CD8-positive, alpha-beta memory T cell (primary cell): ENCODE results near the gene GC. TPM values are rescaled to one million over a fixed set of nuclear protein-coding genes. Genes with fewer than 3 reads are reported as not detected.

Source experiments
- CTCF ChIA-PET: fragments of 350-600 bp; sonication (Branson Sonifier 250); formaldehyde crosslinking; loops from one replicate; lab custom pipeline; 2021; ENCODE audit warnings: antibody characterized with exemption; lab: Charles Lee
- POLR2A ChIA-PET: fragments of 350-600 bp; sonication (Branson Sonifier 250); formaldehyde crosslinking; loops from one replicate; lab custom pipeline; 2021; ENCODE audit warnings: antibody characterized with exemption; lab: Charles Lee
- DNase-seq, 5 donors: peaks; one replicate each; pipeline versions ENCODE4 v3.0.0 to v3.0.0-alpha.2; 2020 to 2022; ENCODE audit warnings: mixed read lengths in 1 of 5
- H3K27ac ChIP-seq: one replicate; pipeline ENCODE4 v1.7.0; 2013; ENCODE audit warnings: low read depth, mild to moderate bottlenecking, low read length, moderate library complexity
- H3K27me3 ChIP-seq: 2 replicates; pipeline ENCODE4 v1.7.0; 2013; ENCODE audit warnings: low read length, mild to moderate bottlenecking; ENCODE audit not compliant: insufficient read depth, poor library complexity, severe bottlenecking
- H3K36me3 ChIP-seq: 2 replicates; pipeline ENCODE4 v1.7.0; 2013; ENCODE audit warnings: mild to moderate bottlenecking, low read length, moderate library complexity; ENCODE audit not compliant: insufficient read depth
- H3K4me1 ChIP-seq: 2 replicates; pipeline ENCODE4 v1.7.0; 2013; ENCODE audit warnings: mild to moderate bottlenecking, low read length, moderate library complexity; ENCODE audit not compliant: insufficient read depth
- H3K4me3 ChIP-seq: 2 replicates; pipeline ENCODE4 v1.7.0; 2013; ENCODE audit warnings: mild to moderate bottlenecking, low read length
- H3K9me3 ChIP-seq: 2 replicates; pipeline ENCODE4 v1.7.0; 2013; ENCODE audit warnings: mild to moderate bottlenecking, low read length
- H3K27ac Mint-ChIP-seq, 8 donors: one replicate each; pipeline ENCODE4 v1.8.0; 2020 to 2021; ENCODE audit warnings: mixed read lengths in 8 of 8, mild to moderate bottlenecking in 6 of 8, inconsistent platforms in 3 of 8, moderate library complexity in 3 of 8
- H3K27me3 Mint-ChIP-seq, 2 donors: one replicate each; pipeline ENCODE4 v1.8.0; 2020 to 2021; ENCODE audit warnings: mixed read lengths in 2 of 2, mild to moderate bottlenecking in 1 of 2, moderate library complexity in 1 of 2
- H3K36me3 Mint-ChIP-seq, 3 donors: one replicate each; pipeline ENCODE4 v1.8.0; 2020 to 2021; ENCODE audit warnings: mixed read lengths in 3 of 3, inconsistent platforms in 1 of 3, mild to moderate bottlenecking in 1 of 3
- H3K4me1 Mint-ChIP-seq, 3 donors: one replicate each; pipeline ENCODE4 v1.8.0; 2020 to 2021; ENCODE audit warnings: mixed read lengths in 3 of 3, inconsistent platforms in 1 of 3, mild to moderate bottlenecking in 1 of 3
- H3K4me3 Mint-ChIP-seq, 7 donors: one replicate each; pipeline ENCODE4 v1.8.0; 2020 to 2021; ENCODE audit warnings: mixed read lengths in 7 of 7, mild to moderate bottlenecking in 6 of 7, moderate library complexity in 4 of 7, inconsistent platforms in 2 of 7
- H3K9me3 Mint-ChIP-seq, 5 donors: one replicate each; pipeline ENCODE4 v1.8.0; 2020 to 2022; ENCODE audit warnings: mixed read lengths in 5 of 5, mild to moderate bottlenecking in 3 of 5, moderate library complexity in 2 of 5, inconsistent platforms in 1 of 5
- polyA plus RNA-seq: library from polyadenylated mRNA; unstranded; fragments of 300-500 nt; fragmentation: Illumina TruSeq; gene quantifications from one replicate; pipeline ENCODE4 v1.2.3, GENCODE V29; 2021
- total RNA-seq, 2 experiments: library from RNA; stranded (reverse); gene quantifications; one replicate each; pipeline ENCODE4 v1.2.3, GENCODE V29; 2021

The GC gene
- total and polyA plus RNA-seq, 3 experiments from 2014 or later = not detected

DNA sequence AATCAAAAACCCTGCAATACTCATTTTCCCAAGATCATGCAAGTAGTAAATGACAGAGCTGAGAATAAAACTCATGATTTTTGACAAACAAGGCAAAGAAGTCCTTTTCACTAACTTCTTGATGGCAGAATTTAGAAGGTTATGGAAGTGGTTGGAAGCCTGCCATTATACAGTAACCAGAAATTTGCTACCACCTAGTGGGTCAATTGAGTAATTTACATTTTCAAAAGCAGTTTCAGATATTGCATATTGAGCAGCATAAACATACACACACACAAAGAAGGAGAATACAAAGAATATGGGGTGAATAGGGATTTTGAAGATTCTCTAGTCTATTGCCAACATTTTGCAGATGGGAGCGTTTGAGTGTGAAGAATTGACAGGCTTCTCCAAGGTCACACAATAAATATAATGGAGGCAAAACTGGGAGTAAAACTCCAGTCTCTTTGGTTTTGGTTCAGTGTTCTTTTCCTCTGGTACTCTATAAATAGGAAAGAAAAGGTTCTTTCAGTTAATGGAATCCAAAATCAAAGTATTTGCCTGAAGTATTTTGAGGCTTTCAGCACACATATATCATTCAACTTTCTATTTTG, 70.2 kb downstream of the GC start:
- CTCF ChIA-PET = no interaction called here
- no peaks in the 10 kb centered on the region for H3K27me3 ChIP-seq
- no peaks in the 10 kb centered on the region for H3K9me3 ChIP-seq
- H3K4me1 ChIP-seq = no peaks in the 10 kb centered on the region
- DNase-seq = peak in 2 of 5 donors; percentile 7 to 11
- no peaks in the 10 kb centered on the region for H3K36me3 Mint-ChIP-seq
- H3K4me3 Mint-ChIP-seq = no peak overlapping the region
- H3K27ac ChIP-seq = no peak overlapping the region
- H3K9me3 Mint-ChIP-seq = no peaks in the 10 kb centered on the region
- H3K4me3 ChIP-seq = no peak overlapping the region
- no peaks in the 10 kb centered on the region for H3K36me3 ChIP-seq
- H3K27ac Mint-ChIP-seq = no peak overlapping the region
- POLR2A ChIA-PET = no interaction called here
- no peaks in the 10 kb centered on the region for H3K27me3 Mint-ChIP-seq
- H3K4me1 Mint-ChIP-seq = no peaks in the 10 kb centered on the region

DNA sequence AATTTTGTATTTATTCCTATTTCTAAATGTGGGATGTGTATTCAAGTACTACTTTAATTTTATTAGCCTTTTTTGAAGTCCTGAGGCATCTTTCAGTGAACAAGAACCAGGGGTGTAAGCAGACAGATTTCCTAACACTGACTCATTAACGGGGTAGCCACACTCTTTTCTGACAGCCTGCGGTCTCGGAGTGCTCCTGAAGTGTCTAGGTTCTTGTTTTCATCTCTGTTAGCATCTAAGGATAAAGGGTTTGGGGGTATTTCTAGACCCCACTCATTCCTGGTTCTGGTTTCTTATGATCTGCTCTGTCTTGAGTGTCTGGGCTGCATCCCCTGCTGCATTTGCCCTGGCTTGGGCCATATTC, 71.9 kb downstream of the GC start:
- H3K36me3 ChIP-seq = no peaks in the 10 kb centered on the region
- no peaks in the 10 kb centered on the region for H3K27me3 ChIP-seq
- DNase-seq = no peak
- H3K27ac ChIP-seq = no peak overlapping the region
- H3K4me1 Mint-ChIP-seq = no peaks in the 10 kb centered on the region
- peak overlapping the region in 1 of 8 donors; percentile 23 for H3K27ac Mint-ChIP-seq
- no peaks in the 10 kb centered on the region for H3K36me3 Mint-ChIP-seq
- ChIA-PET POLR2A (no interaction called here), CTCF (interaction anchor here (0.9 to 1.4 kb wide), 2 partner anchors 528 to 757 kb away, joined by 3 read pairs; no protein-coding TSS in a partner anchor)
- no peak overlapping the region for H3K4me3 ChIP-seq
- H3K27me3 Mint-ChIP-seq = peaks cover 3 to 4% of the 10 kb centered on the region in 2 donors
- no peak overlapping the region for H3K4me3 Mint-ChIP-seq
- H3K9me3 ChIP-seq = no peaks in the 10 kb centered on the region
- H3K4me1 ChIP-seq = no peaks in the 10 kb centered on the region
- H3K9me3 Mint-ChIP-seq = no peaks in the 10 kb centered on the region

DNA sequence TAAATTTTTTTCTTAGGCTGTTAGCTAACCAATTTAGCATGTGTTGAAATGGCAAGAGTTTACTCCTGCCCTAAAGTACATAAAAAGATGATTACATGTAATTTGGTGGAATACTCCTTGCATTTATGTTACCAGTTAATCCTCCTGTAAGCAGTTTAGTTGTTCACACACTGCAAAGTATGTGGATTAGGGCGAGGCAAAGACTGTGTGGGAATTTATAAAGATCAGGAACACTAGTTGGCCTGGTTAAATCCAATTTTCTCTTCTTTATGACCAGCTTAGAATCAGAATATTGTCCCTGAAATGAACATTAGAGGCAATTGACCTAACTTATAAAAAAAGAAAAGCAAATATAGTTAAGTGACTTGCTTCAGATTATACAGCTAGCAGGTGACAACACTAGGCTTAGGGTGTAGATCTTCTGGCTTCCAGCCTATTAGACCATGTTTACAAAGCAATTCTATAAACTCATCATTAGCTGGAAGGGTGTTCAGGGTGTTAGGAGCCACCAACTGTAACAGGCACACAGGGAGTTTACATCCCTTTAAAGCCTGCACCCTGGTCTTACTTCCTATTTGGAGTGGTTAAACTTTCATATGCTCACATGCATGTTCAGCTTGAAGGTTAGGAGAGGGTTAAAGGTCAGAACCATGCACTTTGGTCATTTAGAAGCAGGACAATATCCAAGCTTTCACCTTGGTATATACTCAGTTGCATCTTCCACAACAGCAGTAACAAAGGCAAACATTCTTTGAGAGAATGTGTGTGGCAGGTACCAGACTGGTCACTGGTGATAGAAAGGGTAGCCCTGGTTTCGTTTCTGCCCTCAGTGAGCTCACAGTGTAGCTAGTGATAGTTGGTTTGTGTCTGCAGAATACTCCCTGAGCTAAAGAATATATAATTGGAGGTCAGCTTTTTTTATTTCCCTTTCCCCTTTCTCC, 72.6 kb downstream of the GC start:
- Histone ChIP-seq H3K27ac (no peak overlapping the region), H3K4me1 (no peaks in the 10 kb centered on the region), H3K4me3 (no peak overlapping the region), H3K9me3 (no peaks in the 10 kb centered on the region), H3K27me3 (no peaks in the 10 kb centered on the region), H3K36me3 (no peaks in the 10 kb centered on the region)
- Mint-ChIP-seq H3K27me3 (peaks cover 3 to 5% of the 10 kb centered on the region in 2 donors), H3K4me1 (no peaks in the 10 kb centered on the region), H3K36me3 (no peaks in the 10 kb centered on the region), H3K4me3 (no peak overlapping the region), H3K27ac (peak overlapping the region in 1 of 8 donors; percentile 26), H3K9me3 (no peaks in the 10 kb centered on the region)
- ChIA-PET POLR2A (no interaction called here), CTCF (interaction anchor here (0.9 to 2.2 kb wide), 3 partner anchors 11 to 756 kb away, joined by 3 to 6 read pairs (median 3); no protein-coding TSS in a partner anchor)
- DNase-seq = no peak

DNA sequence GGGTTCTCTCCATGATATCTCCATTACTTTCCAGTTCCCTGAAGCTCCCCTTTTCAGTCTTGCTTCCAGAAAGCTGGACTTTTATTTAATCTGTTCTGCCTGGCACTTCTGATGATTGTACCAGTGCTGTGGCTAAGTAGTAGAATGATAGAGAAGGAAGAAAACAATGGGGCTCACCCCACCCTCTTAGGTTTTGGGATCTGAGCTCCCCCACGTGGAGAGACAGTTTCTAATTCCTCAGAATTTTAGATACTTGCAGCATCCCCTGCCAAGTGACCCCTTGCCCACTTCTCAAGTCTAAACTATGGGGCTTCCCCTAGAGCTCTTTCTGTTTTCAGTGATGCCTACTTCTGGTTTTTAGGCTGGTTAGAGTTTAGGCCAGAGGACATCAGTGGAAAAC, 73.9 kb downstream of the GC start:
- Mint-ChIP-seq H3K27ac (no peak overlapping the region), H3K4me1 (no peaks in the 10 kb centered on the region), H3K27me3 (peaks cover 3 to 5% of the 10 kb centered on the region in 2 donors), H3K4me3 (no peak overlapping the region), H3K36me3 (no peaks in the 10 kb centered on the region), H3K9me3 (no peaks in the 10 kb centered on the region)
- H3K4me1 ChIP-seq = no peaks in the 10 kb centered on the region
- H3K4me3 ChIP-seq = no peak overlapping the region
- DNase-seq = no peak
- no peaks in the 10 kb centered on the region for H3K27me3 ChIP-seq
- H3K36me3 ChIP-seq = no peaks in the 10 kb centered on the region
- ChIA-PET CTCF (interaction anchor here (2.2 kb wide), 1 partner anchor 9 kb away, joined by 6 read pairs; no protein-coding TSS in a partner anchor), POLR2A (no interaction called here)
- no peak overlapping the region for H3K27ac ChIP-seq
- no peaks in the 10 kb centered on the region for H3K9me3 ChIP-seq

DNA sequence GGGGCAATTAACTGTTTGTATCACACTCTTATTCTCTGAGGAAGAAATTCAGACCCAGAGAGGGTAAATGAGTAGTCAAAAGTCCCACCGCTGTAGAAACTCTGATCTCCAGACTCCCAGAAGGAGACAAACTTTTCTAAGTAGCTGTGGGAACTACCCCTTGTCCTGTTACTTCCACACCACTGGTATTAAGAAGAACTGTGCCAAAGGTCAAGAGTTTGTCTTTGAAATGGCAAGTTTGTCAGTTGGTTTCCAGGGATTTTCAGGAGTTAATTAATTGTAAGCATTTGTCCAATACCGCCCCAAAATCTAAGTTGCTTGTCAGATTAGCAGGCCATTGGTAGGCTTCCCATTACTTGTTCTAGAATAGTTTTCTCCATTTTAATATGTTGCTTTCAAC, 85.7 kb downstream of the GC start:
- Histone ChIP-seq H3K4me3 (no peak overlapping the region), H3K4me1 (no peaks in the 10 kb centered on the region), H3K9me3 (no peaks in the 10 kb centered on the region), H3K27ac (no peak overlapping the region), H3K36me3 (no peaks in the 10 kb centered on the region), H3K27me3 (no peaks in the 10 kb centered on the region)
- ChIA-PET POLR2A (no interaction called here), CTCF (no interaction called here)
- Mint-ChIP-seq H3K36me3 (no peaks in the 10 kb centered on the region), H3K27me3 (peaks cover 2 to 30% of the 10 kb centered on the region in 2 donors), H3K4me3 (no peak overlapping the region), H3K9me3 (no peaks in the 10 kb centered on the region), H3K4me1 (no peaks in the 10 kb centered on the region), H3K27ac (no peak overlapping the region)
- DNase-seq = no peak

DNA sequence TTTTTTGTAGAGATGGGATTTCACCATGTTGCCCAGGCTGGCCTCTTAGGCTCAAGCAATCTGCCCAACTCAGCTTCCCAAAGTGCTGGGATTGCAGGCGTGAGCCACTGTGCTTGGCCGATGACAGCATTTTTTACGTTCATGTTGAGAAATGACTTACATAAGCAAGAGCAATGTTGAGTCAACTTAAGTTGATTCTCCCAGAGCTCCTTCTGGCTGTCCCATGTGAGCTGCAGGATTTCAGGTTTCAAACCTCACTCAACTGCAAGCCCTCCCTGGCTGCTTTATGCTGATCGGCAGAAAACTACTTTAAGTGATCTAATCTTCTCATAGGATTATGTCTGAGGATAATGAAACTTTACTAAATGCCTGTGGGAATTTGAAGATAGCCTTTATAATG, 86.8 kb downstream of the GC start:
- no peaks in the 10 kb centered on the region for H3K9me3 ChIP-seq
- no peaks in the 10 kb centered on the region for H3K36me3 ChIP-seq
- Mint-ChIP-seq H3K27me3 (peaks cover 0 to 26% of the 10 kb centered on the region in 2 donors), H3K9me3 (no peaks in the 10 kb centered on the region), H3K4me1 (no peaks in the 10 kb centered on the region), H3K27ac (no peak overlapping the region), H3K4me3 (no peak overlapping the region), H3K36me3 (no peaks in the 10 kb centered on the region)
- POLR2A ChIA-PET = no interaction called here
- H3K4me3 ChIP-seq = no peak overlapping the region
- DNase-seq = no peak
- CTCF ChIA-PET = no interaction called here
- H3K27ac ChIP-seq = no peak overlapping the region
- no peaks in the 10 kb centered on the region for H3K27me3 ChIP-seq
- H3K4me1 ChIP-seq = no peaks in the 10 kb centered on the region

DNA sequence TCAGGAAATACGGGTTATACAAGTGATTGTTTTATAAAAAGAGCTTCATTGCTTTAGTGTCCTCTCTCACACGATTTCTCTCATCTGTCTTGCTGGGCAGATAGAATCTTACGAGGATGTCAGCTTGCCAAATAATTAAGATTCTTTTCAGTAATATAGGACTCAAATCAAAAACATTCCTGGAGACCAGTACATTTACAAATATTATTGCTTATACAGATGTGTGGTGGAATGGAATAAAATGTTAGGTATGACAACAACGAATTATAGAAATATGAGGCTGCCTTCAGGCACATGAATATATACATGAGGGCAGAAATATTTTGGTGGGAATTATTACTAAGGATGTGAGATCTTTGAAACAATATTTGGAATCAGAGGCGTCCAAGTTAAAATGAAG, 88.9 kb downstream of the GC start:
- POLR2A ChIA-PET = no interaction called here
- no peak overlapping the region for H3K4me3 Mint-ChIP-seq
- Histone ChIP-seq H3K4me3 (no peak overlapping the region), H3K9me3 (no peaks in the 10 kb centered on the region), H3K4me1 (no peaks in the 10 kb centered on the region), H3K36me3 (no peaks in the 10 kb centered on the region), H3K27me3 (no peaks in the 10 kb centered on the region), H3K27ac (no peak overlapping the region)
- H3K4me1 Mint-ChIP-seq = no peaks in the 10 kb centered on the region
- H3K27me3 Mint-ChIP-seq = peaks cover 1 to 29% of the 10 kb centered on the region in 2 donors
- H3K36me3 Mint-ChIP-seq = peaks cover 0 to 3% (median 0%) of the 10 kb centered on the region in 3 donors
- CTCF ChIA-PET = no interaction called here
- DNase-seq = no peak
- no peak overlapping the region for H3K27ac Mint-ChIP-seq
- H3K9me3 Mint-ChIP-seq = no peaks in the 10 kb centered on the region

DNA sequence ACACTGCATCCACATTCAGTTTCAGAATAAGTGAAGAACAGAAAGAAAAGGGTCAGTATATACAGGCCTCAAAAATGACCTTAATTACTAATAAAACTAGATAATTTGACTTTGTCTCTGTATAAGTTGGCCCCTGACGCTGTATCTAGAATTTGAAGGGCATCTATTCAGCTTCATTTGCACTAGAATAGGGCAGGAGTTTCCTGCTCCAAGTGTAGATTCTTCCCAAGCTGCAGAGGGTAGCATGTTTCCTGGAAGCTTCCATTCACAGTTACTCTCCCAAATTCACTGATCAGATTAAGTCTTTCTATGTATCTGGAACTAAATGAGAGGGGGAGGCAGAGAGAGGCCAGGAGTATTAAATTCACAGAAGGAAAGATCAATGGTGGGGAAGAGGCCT, 90.9 kb downstream of the GC start:
- Mint-ChIP-seq H3K9me3 (no peaks in the 10 kb centered on the region), H3K36me3 (peaks cover 0 to 4% (median 0%) of the 10 kb centered on the region in 3 donors), H3K27me3 (peaks cover 5 to 43% of the 10 kb centered on the region in 2 donors), H3K27ac (no peak overlapping the region), H3K4me1 (no peaks in the 10 kb centered on the region), H3K4me3 (no peak overlapping the region)
- Histone ChIP-seq H3K4me1 (no peaks in the 10 kb centered on the region), H3K9me3 (no peaks in the 10 kb centered on the region), H3K27me3 (no peaks in the 10 kb centered on the region), H3K27ac (no peak overlapping the region), H3K4me3 (no peak overlapping the region), H3K36me3 (no peaks in the 10 kb centered on the region)
- CTCF ChIA-PET = no interaction called here
- POLR2A ChIA-PET = no interaction called here
- DNase-seq = no peak
